Measurements from ENCODE around the gene METRN. TPM values are rescaled to one million over a fixed set of nuclear protein-coding genes. Genes with fewer than 3 reads are reported as not detected.

METRN gene
- total RNA-seq, 1 experiment from 2014 or later = 23.4 TPM

- intact Hi-C loops (cut with micrococcal nuclease; ENCODE audit: unreplicated experiment) = no loop called here
- H3K4me1 Mint-ChIP-seq (ENCODE audit: low read depth, unreplicated experiment) = no peaks in the 10 kb centered on the region
- H3K4me3 Mint-ChIP-seq (ENCODE audit: unreplicated experiment) = no peak overlapping the region
- no peak for DNase-seq
- no peaks in the 10 kb centered on the region for H3K9me3 ChIP-seq
- no peaks in the 10 kb centered on the region for H3K9me3 Mint-ChIP-seq (ENCODE audit: unreplicated experiment)
- no TSS peak for BruUV-seq (replicated peaks)
- no peaks in the 10 kb centered on the region for H3K27me3 ChIP-seq (replicated peaks; ENCODE audit: control insufficient read depth, insufficient read depth, low read length)
- POLR2A ChIA-PET = no interaction called here
- H3K36me3 ChIP-seq (ENCODE audit: control insufficient read depth, insufficient read depth, low read length) = peaks cover 3% of the 10 kb centered on the region
- peaks cover 21% of the 10 kb centered on the region for H3K4me1 ChIP-seq
- H3K27me3 Mint-ChIP-seq (ENCODE audit: insufficient read depth, unreplicated experiment) = no peaks in the 10 kb centered on the region
- no peak overlapping the region for H3K4me3 ChIP-seq (ENCODE audit: low read depth, low read length)
- peaks cover 47% of the 10 kb centered on the region for H3K36me3 Mint-ChIP-seq (ENCODE audit: insufficient read depth, unreplicated experiment)
- H3K27ac Mint-ChIP-seq (ENCODE audit: unreplicated experiment) = no peak overlapping the region
- no peak for TF ChIP-seq CTCF (IDR thresholded peaks at IDR 0.05; ENCODE audit: insufficient read depth in 1 of 2, low read depth in 1 of 2, low read length in 1 of 2, severe bottlenecking in 1 of 2, unreplicated experiment in 1 of 2)
- CTCF ChIA-PET = no interaction called here
These were observed 37.4 kb upstream of the METRN start for GRCh38 chr16:677316-678190.

- Histone ChIP-seq H3K4me1 (peaks cover 29% of the 10 kb centered on the region), H3K9me3 (no peaks in the 10 kb centered on the region), H3K27me3 (replicated peaks; ENCODE audit: control insufficient read depth, insufficient read depth, low read length) (no peaks in the 10 kb centered on the region), H3K36me3 (ENCODE audit: control insufficient read depth, insufficient read depth, low read length) (peaks cover 4% of the 10 kb centered on the region; the same call in 1 of the 2 replicates), H3K4me3 (ENCODE audit: low read depth, low read length) (no peak overlapping the region)
- Mint-ChIP-seq H3K9me3 (ENCODE audit: unreplicated experiment) (no peaks in the 10 kb centered on the region), H3K4me1 (ENCODE audit: low read depth, unreplicated experiment) (no peaks in the 10 kb centered on the region), H3K27ac (ENCODE audit: unreplicated experiment) (no peak overlapping the region), H3K36me3 (ENCODE audit: insufficient read depth, unreplicated experiment) (peaks cover 54% of the 10 kb centered on the region), H3K4me3 (ENCODE audit: unreplicated experiment) (no peak overlapping the region), H3K27me3 (ENCODE audit: insufficient read depth, unreplicated experiment) (no peaks in the 10 kb centered on the region)
- DNase-seq = no peak
- TF ChIP-seq CTCF (IDR thresholded peaks at IDR 0.05; ENCODE audit: insufficient read depth in 1 of 2, low read depth in 1 of 2, low read length in 1 of 2, severe bottlenecking in 1 of 2, unreplicated experiment in 1 of 2) = no peak
- intact Hi-C loops (cut with micrococcal nuclease; ENCODE audit: unreplicated experiment) = no loop called here
- ChIA-PET POLR2A (interaction anchor here (0.9 kb wide), 1 partner anchor 17 kb away, joined by 5 read pairs; no protein-coding TSS in a partner anchor), CTCF (no interaction called here)
- BruUV-seq (replicated peaks) = no TSS peak
These were observed 36.6 kb upstream of the METRN start for GRCh38 chr16:678209-678857.

GRCh38 chr16:678858-679813 is 35.8 kb upstream of the METRN start:
- Histone ChIP-seq H3K4me1 (peaks cover 30% of the 10 kb centered on the region), H3K9me3 (no peaks in the 10 kb centered on the region), H3K36me3 (ENCODE audit: control insufficient read depth, insufficient read depth, low read length) (0 out of 2 replicates have a peak, but pooled peaks cover 4% of the 10 kb centered on the region), H3K4me3 (ENCODE audit: low read depth, low read length) (peak overlapping the region; percentile 67), H3K27me3 (replicated peaks; ENCODE audit: control insufficient read depth, insufficient read depth, low read length) (no peaks in the 10 kb centered on the region)
- no peaks in the 10 kb centered on the region for H3K27me3 Mint-ChIP-seq (ENCODE audit: insufficient read depth, unreplicated experiment)
- TF ChIP-seq CTCF (IDR thresholded peaks at IDR 0.05; ENCODE audit: insufficient read depth in 1 of 2, low read depth in 1 of 2, low read length in 1 of 2, severe bottlenecking in 1 of 2, unreplicated experiment in 1 of 2) = no peak
- no TSS peak for BruUV-seq (replicated peaks)
- no peaks in the 10 kb centered on the region for H3K9me3 Mint-ChIP-seq (ENCODE audit: unreplicated experiment)
- H3K4me1 Mint-ChIP-seq (ENCODE audit: low read depth, unreplicated experiment) = no peaks in the 10 kb centered on the region
- CTCF ChIA-PET = no interaction called here
- H3K36me3 Mint-ChIP-seq (ENCODE audit: insufficient read depth, unreplicated experiment) = peaks cover 56% of the 10 kb centered on the region
- H3K4me3 Mint-ChIP-seq (ENCODE audit: unreplicated experiment) = peak overlapping the region; percentile 79
- POLR2A ChIA-PET = interaction anchor here (0.9 kb wide), 1 partner anchor 16 kb away, joined by 5 read pairs; no protein-coding TSS in a partner anchor
- DNase-seq = peak; percentile 77 to 78
- intact Hi-C loops (cut with micrococcal nuclease; ENCODE audit: unreplicated experiment) = no loop called here
- H3K27ac Mint-ChIP-seq (ENCODE audit: unreplicated experiment) = peak overlapping the region; percentile 72

Measured in Caco-2 (cell line).